GM18498 (cell line): Measurements from ENCODE around the gene MAML2.

ENCODE experiments used
- ATAC-seq: cut with Tn5 transposase; IDR thresholded peaks from one replicate; pipeline ENCODE4 v1.9.1; 2021; ENCODE audit warnings: mild to moderate bottlenecking, moderate library complexity; ENCODE audit not compliant: unreplicated experiment

The MAML2 gene

DNA sequence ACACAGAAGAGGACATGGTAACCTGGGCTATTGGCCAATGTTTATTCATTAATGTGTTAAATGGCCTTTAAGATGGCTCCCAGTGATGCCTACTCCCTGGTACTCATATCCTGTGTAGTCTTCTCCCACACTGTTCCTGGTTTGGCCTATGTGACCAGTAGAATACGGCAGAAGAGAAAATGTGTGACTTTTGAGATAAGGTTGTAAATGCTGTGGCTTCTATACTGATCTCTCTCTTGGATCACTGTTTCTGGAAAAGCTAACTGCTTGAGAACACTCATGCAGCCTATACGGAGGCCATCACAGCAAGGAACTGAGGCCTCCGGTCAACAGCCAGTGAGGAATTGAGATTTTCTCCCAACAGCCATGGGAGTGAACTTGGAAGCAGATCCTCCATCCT, 24.1 kb downstream of the MAML2 start:
- no peak for ATAC-seq

DNA sequence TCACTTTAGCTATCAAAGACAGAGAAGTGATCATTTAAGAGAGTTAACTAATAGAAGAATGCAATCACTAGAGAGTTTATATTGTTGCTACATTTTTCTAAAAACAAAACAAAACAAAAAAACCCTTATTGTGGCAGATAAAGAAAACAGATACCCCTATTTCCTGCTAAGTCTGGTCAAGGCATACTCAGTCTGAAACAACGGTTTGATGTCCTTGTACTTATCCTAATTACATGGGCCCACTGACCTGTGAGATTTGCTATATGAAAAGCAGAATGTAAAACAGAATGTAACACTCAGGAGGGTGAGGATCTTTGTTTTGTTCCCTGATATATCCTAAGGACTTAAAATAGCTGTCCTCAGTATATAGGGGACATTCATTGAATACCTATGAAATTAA, 24.6 kb downstream of the MAML2 start:
- no peak for ATAC-seq

DNA sequence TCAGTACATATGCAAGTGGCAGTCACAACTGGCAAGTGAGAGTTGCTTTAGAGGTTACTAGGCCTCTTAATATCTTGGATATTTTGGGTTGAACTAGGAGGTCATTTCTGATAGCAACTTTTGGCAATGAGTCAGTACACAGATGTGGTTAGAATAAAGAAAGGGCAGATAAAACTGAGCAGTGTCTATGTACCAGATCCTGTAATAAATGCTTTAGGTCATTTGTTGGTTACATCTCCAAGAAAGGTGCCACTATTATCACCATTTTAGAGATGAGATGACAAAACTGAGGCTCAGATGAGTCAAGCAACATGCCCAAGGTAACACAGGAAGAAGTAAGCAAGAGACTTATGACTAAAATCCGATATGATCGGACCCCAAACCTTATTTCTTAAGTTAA, 25.0 kb downstream of the MAML2 start:
- ATAC-seq: no peak

DNA sequence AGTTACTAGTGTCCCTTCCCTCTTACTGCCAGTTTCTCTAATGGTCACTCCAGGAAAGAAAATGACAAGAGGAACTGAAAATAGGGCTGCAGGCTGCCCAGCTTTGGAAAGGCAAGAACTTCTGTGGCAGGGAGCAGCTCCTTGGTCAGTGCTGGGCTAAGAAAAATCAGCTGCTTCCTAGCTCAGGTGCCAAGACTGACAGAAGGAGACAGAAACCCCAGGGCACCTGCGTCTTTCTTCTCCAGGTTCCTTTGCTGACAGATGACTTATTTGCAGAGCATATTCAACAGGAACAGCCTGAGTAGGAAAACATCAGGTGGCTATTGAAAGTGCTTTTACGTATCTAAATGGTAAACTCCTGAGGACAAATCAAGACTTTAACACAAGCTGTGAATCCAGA, 25.4 kb downstream of the MAML2 start:
- ATAC-seq: no peak

DNA sequence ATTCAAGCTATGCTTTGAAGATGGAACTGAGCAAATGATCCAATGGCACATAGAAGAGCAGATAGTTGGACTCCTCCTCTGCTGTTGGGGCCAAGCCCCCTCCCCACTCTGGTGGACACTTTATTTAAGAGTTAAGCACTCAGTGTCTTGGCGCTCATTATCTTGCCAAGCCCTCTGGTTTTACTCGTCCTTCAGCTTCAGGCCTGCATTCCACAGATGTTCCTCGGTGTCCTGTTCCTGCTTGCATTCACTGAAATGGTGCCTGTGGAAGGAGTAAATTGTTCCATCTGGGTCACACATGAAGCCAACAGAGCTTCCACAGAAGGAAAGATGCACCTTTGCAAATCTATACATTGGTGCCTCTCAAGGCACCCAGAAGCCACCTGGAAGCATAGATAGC, 26.1 kb downstream of the MAML2 start:
- ATAC-seq: no peak

DNA sequence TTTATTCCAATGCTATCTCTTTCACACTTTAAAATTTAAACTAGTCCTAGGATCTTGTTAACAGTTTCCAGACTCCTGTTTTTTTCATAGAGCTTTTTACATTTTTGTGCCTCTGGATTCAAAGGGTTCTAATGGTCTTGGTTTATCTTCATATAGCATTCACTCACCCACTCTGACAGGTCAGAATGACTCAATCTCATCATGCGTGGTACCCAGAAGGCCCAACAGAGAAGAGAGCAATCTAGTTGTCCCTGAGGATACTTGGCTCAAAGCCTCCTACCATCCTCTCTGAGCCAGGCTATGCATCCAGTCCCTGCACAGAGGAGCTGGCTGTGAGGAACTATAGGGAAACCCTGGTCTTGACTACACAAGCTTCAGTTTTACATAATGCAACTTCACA, 27.5 kb downstream of the MAML2 start:
- ATAC-seq: no peak

DNA sequence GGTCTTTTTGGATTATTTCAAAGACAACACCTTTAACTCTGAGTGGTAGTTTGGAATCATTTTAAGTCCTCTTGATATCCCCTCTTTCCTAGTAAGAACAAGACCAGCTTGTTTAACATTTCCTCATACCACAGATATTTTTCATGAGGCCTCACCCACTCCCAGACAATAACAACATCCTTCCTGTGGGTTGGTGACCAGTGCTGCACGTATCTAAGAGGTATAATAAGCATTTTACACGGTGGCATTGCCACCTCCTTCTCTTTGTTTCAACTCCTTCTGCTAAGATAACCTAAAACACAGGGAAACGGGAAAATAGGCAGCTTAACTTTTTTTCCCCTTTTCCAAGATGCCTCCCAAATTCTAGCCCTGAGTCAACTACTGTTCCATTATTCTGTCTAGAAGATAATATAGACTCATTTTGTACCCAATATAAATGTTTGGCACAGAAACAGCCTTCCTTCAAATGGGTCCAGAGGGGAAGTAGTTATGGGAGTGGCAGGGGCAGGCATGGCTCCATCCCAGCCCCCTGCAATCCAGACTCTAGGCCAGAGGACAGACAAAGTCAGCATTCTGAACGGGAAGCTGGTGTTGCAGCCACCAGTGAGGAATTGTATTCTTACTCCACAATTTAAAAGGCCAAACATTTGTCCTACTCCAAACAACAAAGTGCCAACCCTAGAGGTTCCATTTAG, 28.5 kb downstream of the MAML2 start:
- no peak for ATAC-seq

DNA sequence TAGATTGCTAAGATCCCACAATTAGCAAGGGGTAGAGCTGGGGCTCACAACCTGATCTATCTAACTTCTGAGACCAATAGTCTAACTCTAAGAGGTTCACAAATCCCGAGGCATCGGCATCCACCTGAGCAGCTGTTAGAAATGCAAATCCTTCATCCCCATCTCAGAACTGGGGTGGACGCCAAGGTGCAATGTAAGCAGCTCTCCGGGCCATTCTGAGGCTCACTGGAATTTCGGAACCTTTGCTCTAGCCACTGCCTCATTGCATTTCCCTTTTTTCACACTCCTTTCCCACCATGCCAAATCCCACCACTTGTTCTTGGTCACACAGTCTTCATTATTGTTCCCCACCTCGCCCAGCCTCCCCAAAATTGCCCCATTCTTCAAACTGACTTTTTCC, 29.8 kb downstream of the MAML2 start:
- ATAC-seq: no peak

DNA sequence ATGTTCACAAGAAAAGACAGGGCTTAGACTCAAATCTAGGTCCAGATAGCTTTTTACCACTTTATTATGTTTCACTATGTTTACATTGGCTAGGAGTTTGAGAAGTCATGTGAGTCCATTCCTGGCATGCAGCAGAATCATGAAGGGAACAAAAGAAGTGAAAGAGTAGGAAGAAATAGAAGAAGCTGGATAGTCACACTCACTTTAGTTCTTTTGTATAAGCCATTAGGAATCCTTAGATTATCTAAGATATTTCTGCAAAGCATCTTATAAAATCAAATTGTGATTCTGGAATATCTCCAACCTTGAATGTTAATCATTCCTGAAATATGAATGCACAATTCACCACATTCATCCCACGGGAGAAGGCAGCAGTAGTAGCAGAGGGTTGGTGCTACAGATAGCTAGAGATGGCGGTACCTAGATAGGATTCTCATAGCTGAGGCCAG, 31.9 kb downstream of the MAML2 start:
- no peak for ATAC-seq

DNA sequence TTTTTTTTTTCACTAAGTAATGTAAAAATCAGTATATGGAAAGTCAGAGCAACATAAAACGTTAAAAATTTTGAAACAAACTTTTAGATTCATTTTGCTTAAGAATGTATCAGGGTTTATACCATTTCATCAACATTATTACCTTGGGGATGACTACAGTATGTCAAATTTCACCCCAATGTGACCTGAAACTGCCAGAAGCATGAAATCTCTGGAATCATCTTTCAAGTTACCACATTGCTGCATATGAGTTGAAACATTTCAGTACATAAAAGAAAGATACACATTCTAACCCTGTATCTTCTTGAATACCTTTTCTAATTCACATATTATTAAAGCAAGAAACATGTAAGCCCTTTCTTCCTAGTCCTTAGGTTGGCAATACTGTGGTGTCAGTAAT, 32.8 kb downstream of the MAML2 start:
- ATAC-seq: no peak

DNA sequence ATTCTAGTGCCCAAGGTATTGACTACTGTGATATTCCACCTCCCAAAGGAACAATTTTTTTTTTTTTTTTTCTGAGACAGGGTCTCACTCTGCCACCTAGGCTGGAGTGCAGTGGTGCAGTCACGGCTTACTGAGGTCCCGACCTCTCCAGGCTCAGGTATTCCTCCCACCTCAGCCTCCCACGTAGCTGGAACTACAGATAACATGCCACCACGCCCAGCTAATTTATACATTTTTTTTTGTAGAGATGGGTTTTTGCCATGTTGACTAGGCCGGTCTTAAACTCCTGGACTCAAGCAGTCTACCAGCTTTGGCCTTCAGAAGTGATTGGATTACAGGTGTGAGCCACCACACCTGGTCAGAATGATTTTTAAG, 33.4 kb downstream of the MAML2 start:
- no peak for ATAC-seq

DNA sequence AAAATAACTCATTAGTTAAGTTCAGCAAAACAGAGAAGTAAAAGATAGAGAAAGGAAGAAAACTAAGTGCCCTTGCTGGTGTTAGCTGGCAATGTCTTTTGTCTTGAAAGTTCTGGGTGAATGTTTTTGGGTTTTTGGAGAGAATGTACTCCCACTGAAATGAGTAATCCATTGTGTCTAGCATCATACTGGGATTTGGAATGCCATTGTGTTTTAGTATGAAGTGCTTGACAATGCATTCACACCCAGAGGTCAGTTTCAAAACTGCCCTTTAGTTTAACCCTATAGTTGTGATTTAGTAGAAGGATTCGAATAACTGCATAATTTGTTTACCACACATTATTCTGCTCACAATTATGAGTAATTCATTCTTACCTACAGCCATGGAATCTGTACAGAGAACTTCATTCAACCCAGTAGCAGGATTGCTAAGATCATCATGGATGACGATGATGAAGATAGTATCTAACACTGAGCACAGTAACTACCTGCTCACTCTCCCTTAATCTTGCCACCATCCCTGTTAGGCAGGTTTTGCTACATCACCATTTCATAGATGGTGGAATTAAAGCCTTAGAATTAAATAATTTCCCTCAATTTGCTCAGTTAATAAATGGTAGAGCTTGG, 33.9 kb downstream of the MAML2 start:
- ATAC-seq: no peak

DNA sequence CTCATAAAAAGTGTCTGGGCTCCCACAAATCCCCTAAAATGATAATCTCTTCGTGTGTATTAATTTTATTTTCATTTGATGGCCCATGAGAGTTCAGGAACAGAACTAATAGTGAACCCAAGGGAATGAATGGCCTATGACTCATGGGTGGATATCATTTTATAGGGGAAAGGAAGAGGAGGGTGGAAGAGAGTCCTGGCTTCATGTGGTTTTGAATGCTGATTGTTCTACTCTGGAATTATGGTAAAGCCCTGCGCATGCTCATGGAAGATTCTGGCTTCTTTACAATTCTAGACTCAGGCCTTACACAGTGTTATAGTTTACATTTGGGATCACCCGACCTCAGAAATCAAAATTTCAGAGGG, 35.2 kb downstream of the MAML2 start:
- no peak for ATAC-seq

DNA sequence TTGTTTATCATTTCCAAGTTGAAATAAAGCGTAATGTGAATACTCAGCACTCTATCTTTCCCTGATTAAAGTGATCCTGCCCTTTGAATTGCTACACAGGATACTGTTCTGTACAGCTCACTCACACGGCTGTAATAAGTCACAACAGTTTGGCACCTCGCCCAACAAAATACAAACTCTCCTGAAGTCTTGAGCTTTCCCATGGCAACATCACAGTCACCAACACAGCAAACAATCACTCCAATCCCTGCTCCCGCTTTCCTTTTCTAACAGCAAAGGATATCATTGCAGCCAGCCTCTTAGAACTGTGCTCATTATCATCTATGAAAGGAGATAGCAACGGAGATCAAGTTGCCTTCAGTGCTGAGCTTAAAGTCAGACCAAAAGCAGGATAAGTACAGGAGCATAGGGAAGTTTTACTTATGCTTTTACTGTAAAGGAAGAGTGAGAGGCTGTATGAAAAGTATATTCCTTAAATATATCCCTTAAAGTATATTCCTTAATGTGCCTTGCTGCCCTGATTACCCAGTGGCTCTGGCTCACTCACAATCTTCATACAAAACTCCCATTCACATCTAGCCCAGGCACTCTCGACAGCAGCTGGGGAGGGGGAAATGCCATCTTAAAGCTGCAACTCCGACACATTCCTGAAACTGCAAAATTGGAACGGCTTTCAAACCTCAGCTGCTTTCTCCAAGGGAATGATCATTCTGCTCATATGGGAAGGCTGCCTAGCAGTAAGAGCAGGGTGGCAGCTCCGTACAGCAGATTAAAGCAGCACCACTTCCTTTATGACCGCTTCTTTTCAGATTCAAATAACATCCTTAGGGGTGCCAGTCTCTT, 35.8 kb downstream of the MAML2 start:
- no peak for ATAC-seq

DNA sequence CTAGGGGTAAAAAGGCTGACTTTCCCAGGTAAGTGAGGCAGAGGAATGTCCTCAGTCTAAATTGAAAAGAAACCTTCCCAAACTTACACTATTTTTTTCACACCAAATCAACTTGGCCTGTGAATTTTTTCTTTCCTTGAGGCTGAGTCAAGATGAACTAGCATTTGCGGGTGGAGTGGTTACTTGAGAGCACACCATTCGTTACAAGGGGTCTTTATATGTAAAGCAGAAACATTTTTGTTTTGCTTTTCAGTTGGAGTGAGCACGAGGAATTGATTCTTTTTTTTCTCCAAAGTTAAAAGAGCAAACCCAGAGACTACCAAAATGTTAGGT, 36.4 kb downstream of the MAML2 start:
- ATAC-seq: no peak

DNA sequence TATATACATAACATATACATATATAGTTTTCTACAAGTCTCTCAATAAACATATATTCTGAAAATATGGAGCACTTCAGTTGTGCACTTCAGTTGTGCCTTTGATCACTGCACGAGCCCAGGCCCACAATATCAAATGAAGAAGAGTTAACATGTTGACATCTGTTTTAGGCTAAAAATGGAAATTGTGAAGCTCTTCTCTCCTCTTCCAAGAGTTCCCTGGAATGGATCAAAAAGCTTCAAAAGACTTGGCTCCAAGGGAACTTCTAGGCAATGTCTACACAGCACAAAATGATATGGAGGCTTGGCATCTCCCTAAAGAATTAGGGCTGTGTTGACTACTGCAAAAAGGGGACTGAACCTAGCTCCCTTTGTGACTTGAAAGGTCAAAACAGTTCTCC, 36.9 kb downstream of the MAML2 start:
- ATAC-seq: no peak

DNA sequence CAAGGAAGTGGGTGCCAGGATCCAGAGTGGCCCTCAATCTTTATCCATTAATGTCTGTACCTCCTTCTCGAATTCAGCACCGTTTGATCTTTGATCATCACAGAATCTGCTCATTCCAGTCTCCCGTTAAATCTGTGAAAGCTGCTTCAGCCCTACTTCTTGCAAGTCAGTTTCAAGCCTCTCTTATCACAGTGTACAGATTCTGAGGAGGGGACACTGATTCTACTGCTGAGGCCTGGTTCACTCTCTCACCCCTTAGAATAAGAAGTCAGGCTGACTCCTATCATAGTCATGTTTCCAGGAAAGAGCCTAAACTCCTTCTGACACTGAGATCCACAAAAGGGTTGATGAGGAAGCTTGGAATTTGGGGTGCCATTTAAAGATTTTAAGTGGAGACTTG, 39.0 kb downstream of the MAML2 start:
- no peak for ATAC-seq

DNA sequence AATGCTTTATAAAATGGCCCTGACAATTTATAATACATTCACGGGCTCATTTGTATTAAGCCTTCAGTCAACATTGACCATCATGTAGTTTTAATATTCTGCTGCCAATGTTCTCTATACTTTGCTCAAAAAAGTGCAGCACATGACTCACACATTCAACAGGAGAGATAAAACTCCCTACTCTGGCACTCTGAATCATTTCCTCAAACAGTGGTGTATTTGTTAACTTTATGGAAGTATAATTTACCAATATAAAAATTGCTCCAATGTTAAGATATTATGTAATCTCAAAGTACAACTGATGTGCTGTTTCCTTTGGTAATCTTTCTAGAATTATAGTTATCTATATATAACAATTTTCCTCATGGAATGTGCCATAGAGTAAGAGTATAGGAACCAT, 39.9 kb downstream of the MAML2 start:
- ATAC-seq: no peak

DNA sequence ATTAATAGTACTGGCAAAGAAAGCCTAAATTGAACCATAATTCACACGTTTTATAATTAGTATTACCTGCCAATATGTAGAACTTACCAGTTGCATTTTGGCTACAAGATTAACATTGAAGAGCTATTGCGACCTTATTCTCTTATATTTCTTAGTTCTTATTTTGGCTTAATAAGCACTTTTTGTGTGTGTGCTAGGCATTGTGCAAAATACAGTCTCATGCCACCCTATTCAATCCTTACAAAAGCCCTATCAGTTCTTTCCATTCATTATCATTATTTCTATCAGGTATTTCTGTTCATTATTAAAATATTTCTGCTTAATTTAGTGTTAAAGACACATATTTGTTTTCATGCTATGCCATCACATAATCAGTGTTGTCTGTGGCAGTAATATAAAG, 41.2 kb downstream of the MAML2 start:
- no peak for ATAC-seq

DNA sequence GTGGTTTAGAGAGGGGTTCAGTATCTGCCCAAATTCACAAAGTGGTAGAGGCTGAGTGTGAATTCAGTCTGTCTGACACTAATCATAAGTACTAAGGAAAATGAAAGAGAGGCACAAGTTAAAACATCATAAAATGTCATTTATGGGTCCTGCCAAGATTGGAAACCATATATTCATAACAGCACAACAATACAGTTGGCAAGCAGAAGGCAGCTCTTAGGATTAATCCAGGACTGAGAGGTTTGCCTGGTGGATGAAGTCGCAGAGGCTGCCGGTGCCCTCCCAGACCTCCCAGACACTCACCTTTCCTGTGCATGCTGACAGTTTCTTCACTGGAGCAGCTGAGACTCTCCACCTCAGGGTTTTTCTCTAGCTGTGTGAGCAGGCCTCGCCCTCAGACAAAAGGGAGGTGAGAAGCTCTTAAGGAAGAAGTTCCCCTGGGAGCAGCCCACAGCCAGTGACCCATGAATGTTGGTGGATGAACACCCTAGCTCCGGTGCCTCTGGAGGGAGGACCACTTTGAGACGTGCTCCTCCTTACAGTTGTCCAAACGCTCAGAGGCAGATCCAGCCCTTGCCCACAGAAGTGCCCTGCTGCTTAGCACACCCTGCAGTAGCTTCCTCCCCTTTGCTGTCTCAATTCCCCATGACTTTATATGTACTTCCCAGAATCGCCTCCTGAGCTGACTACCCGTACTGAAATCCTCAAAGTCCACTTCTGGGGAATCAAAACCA, 43.7 kb downstream of the MAML2 start:
- no peak for ATAC-seq

DNA sequence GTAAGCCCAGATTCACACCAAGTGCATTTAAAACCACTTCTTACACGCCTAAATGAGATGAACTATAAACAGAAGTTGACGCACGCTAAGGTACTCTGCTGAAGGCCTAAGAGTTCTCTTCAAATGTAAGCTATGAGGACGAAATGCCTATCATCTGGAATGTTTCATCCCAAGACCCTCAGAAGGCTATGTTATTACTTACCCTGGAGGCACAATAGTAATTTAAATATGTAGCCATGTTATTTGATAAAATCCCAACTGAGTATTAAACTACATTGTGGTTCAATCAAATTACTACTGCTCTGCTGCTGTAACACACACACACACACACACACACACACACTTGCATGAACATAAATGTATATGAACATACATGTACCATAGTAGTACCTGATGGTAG, 47.6 kb downstream of the MAML2 start:
- no peak for ATAC-seq

DNA sequence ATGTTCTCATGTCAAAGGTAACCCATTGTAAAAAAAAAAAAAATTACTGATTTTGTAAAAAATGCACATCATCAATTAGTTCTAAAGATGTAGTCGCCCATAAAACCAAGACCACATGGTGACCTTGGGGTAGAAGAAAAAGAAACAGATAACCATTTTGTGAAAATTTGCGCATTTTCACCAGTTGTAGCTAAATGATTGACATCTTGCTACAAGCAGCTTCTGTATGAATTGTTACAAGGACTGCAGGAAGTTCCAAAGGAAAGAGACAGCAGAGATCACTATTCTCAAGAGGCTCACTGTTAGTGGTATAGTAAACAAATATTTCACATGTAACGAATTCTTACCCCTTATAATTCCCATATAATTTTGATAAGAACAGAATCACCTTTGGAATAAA, 48.7 kb downstream of the MAML2 start:
- ATAC-seq: no peak
